ENCODE measurements around the gene ATG5. TPM values are rescaled to one million over a fixed set of nuclear protein-coding genes. Genes with fewer than 3 reads are reported as not detected.

The ATG5 gene
- total RNA-seq, 1 donor from 2014 or later = 40.8 TPM

- TF ChIP-seq, protein P1, sequence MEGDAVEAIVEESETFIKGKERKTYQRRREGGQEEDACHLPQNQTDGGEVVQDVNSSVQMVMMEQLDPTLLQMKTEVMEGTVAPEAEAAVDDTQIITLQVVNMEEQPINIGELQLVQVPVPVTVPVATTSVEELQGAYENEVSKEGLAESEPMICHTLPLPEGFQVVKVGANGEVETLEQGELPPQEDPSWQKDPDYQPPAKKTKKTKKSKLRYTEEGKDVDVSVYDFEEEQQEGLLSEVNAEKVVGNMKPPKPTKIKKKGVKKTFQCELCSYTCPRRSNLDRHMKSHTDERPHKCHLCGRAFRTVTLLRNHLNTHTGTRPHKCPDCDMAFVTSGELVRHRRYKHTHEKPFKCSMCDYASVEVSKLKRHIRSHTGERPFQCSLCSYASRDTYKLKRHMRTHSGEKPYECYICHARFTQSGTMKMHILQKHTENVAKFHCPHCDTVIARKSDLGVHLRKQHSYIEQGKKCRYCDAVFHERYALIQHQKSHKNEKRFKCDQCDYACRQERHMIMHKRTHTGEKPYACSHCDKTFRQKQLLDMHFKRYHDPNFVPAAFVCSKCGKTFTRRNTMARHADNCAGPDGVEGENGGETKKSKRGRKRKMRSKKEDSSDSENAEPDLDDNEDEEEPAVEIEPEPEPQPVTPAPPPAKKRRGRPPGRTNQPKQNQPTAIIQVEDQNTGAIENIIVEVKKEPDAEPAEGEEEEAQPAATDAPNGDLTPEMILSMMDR (IDR thresholded peaks at IDR 0.05; ENCODE audit: unreplicated experiment) = no peak
- no peak overlapping the region for H3K4me3 Mint-ChIP-seq (ENCODE audit: low read depth)
- no peak overlapping the region for H3K27ac Mint-ChIP-seq
- peaks cover 20% of the 10 kb centered on the region for H3K4me1 Mint-ChIP-seq (ENCODE audit: low read depth)
- no peaks in the 10 kb centered on the region for H3K9me3 Mint-ChIP-seq (ENCODE audit: low read depth)
- no peak for DNase-seq (ENCODE audit: low spot score, unreplicated experiment)
- H3K27me3 Mint-ChIP-seq = no peaks in the 10 kb centered on the region
- peaks cover 2% of the 10 kb centered on the region for H3K36me3 Mint-ChIP-seq (ENCODE audit: insufficient read depth)
Observed at GRCh38 chr6:106257195-106257594, 68.4 kb downstream of the ATG5 start.

DNA sequence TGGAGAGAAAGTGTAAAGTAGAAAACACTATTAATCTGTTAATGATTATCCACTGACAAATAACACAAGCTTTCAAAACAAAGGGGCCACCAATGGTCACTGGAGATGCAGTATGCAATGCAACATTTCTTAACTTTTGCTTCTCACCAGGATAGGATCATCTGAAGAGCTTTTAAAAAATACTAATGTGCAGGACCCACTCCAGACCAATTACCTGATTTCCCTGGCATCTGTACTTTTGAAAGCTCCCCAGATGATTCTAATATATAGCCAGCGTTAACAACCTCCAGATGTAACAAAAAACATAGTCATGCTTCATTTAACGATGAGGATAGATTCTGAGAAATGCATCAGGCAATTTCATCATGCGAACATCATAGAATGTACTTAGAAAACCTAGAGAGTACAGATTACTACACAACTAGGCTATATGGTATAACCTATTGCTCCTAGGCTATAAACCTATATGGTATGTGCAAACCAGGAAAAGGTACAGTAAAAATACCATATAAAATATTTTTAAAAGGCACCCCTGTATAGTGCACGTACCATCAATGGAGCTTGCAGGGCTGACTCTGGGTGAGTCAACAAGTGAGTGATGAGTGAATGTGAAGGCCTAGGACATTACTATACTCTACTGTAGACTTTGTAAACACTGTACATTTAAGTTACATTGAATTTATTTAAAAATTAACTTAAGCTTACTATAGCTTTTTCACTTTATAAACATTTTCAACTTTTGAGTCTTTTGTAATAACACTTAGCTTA is 69.2 kb downstream of the ATG5 start:
- H3K36me3 Mint-ChIP-seq (ENCODE audit: insufficient read depth) = peaks cover 3% of the 10 kb centered on the region
- H3K4me3 Mint-ChIP-seq (ENCODE audit: low read depth) = no peak overlapping the region
- TF ChIP-seq, protein P1 (IDR thresholded peaks at IDR 0.05; ENCODE audit: unreplicated experiment) = no peak
- H3K9me3 Mint-ChIP-seq (ENCODE audit: low read depth) = no peaks in the 10 kb centered on the region
- H3K4me1 Mint-ChIP-seq (ENCODE audit: low read depth) = peaks cover 17% of the 10 kb centered on the region
- H3K27ac Mint-ChIP-seq = no peak overlapping the region
- no peaks in the 10 kb centered on the region for H3K27me3 Mint-ChIP-seq
- DNase-seq (ENCODE audit: low spot score, unreplicated experiment) = no peak

GRCh38 chr6:106255306-106255705 is 70.3 kb downstream of the ATG5 start:
- TF ChIP-seq, protein P1 (IDR thresholded peaks at IDR 0.05; ENCODE audit: unreplicated experiment) = no peak
- Mint-ChIP-seq H3K27ac (no peak overlapping the region), H3K9me3 (ENCODE audit: low read depth) (no peaks in the 10 kb centered on the region)

GRCh38 chr6:106254636-106255035 is 70.9 kb downstream of the ATG5 start:
- Mint-ChIP-seq H3K36me3 (ENCODE audit: insufficient read depth) (peaks cover 2% of the 10 kb centered on the region), H3K4me3 (ENCODE audit: low read depth) (no peak overlapping the region), H3K27me3 (no peaks in the 10 kb centered on the region), H3K4me1 (ENCODE audit: low read depth) (peaks cover 8% of the 10 kb centered on the region), H3K9me3 (ENCODE audit: low read depth) (no peaks in the 10 kb centered on the region), H3K27ac (no peak overlapping the region)
- TF ChIP-seq, protein P1 (IDR thresholded peaks at IDR 0.05; ENCODE audit: unreplicated experiment) = no peak
- no peak for DNase-seq (ENCODE audit: low spot score, unreplicated experiment)

More at GRCh38 chr6:106255306-106255705, 70.3 kb downstream of the ATG5 start:
- no peak overlapping the region for H3K4me3 Mint-ChIP-seq (ENCODE audit: low read depth)
- no peaks in the 10 kb centered on the region for H3K27me3 Mint-ChIP-seq
- H3K4me1 Mint-ChIP-seq (ENCODE audit: low read depth) = peaks cover 8% of the 10 kb centered on the region
- DNase-seq (ENCODE audit: low spot score, unreplicated experiment) = no peak
- peaks cover 3% of the 10 kb centered on the region for H3K36me3 Mint-ChIP-seq (ENCODE audit: insufficient read depth)

DNA sequence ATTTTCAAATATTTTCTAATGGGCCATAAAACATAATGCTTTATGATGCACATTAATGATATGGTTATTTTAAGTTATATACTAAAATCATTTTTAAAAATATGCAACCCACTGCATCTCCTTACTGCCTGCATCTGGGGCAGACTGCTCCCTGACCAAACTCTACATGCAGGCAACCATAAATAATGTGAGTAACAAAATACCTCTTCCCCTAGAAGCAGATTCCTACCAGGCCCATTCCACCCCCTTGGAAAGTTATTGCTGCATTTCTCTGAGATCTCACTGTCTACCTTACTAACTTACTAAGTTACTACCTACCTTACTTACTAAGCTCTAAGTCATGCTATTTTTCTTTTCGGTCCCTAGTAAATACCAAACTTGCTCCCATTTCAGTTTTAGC is 71.8 kb downstream of the ATG5 start:
- no peak overlapping the region for H3K4me3 Mint-ChIP-seq (ENCODE audit: low read depth)
- no peaks in the 10 kb centered on the region for H3K9me3 Mint-ChIP-seq (ENCODE audit: low read depth)
- H3K36me3 Mint-ChIP-seq (ENCODE audit: insufficient read depth) = peaks cover 1% of the 10 kb centered on the region
- DNase-seq (ENCODE audit: low spot score, unreplicated experiment) = no peak
- H3K4me1 Mint-ChIP-seq (ENCODE audit: low read depth) = peaks cover 8% of the 10 kb centered on the region
- TF ChIP-seq, protein P1 (IDR thresholded peaks at IDR 0.05; ENCODE audit: unreplicated experiment) = no peak
- no peaks in the 10 kb centered on the region for H3K27me3 Mint-ChIP-seq
- H3K27ac Mint-ChIP-seq = no peak overlapping the region
